Activated T-helper 2 cell treated with anti-CD3 and anti-CD28 coated beads, Interferon-gamma antibody, Interleukin-2, Interleukin-4, amounts not matched to agents 10 μg/mL and 5 μg/mL and 100 μg/mL, durations not matched to agents 14 hours and 24 hours and 36 hours (primary cell): ENCODE measurements around the gene PSMB8. TPM values are rescaled to one million over a fixed set of nuclear protein-coding genes. Genes with fewer than 3 reads are reported as not detected.

Experiments
- DNase-seq: peaks from one replicate; pipeline ENCODE4 v3.0.0; 2021; ENCODE audit warnings: low spot score
- H3K27ac Mint-ChIP-seq: one replicate; pipeline ENCODE4 v1.8.0; 2021; ENCODE audit warnings: mixed read lengths
- H3K27me3 Mint-ChIP-seq: one replicate; pipeline ENCODE4 v1.8.0; 2021; ENCODE audit warnings: low read depth, mixed read lengths
- H3K36me3 Mint-ChIP-seq: one replicate; pipeline ENCODE4 v1.8.0; 2021; ENCODE audit warnings: low read depth, mixed read lengths
- H3K4me1 Mint-ChIP-seq: one replicate; pipeline ENCODE4 v1.8.0; 2021; ENCODE audit warnings: low read depth, mixed read lengths
- H3K4me3 Mint-ChIP-seq: one replicate; pipeline ENCODE4 v1.8.0; 2021; ENCODE audit warnings: low read depth, mild to moderate bottlenecking, moderate library complexity, mixed read lengths
- H3K9me3 Mint-ChIP-seq: one replicate; pipeline ENCODE4 v1.8.0; 2021; ENCODE audit warnings: mixed read lengths
- intact Hi-C: fragments of 100-400 bp; cut with micrococcal nuclease; formaldehyde crosslinking; loops from one replicate; pipeline ENCODE4 v1.15.1; 2023
- total RNA-seq: library from RNA; stranded (reverse); gene quantifications from 2 replicates; pipeline ENCODE4 v1.2.3, GENCODE V29; 2022

The PSMB8 gene
- total RNA-seq, 1 donor from 2014 or later, result 352 TPM

- H3K27me3 Mint-ChIP-seq, result peaks cover 69% of the 10 kb centered on the region
- no peak overlapping the region for H3K27ac Mint-ChIP-seq
- intact Hi-C loops, result loop anchor here (5.0 to 10.0 kb wide), 2 partner anchors 112 to 545 kb away; no protein-coding TSS in a partner anchor
- peaks cover 10% of the 10 kb centered on the region for H3K4me1 Mint-ChIP-seq
- H3K9me3 Mint-ChIP-seq, result peaks cover 8% of the 10 kb centered on the region
- H3K4me3 Mint-ChIP-seq, result no peak overlapping the region
- DNase-seq, result no peak
- H3K36me3 Mint-ChIP-seq, result no peaks in the 10 kb centered on the region
These were observed 44.1 kb downstream of the PSMB8 start for GRCh38 chr6:32799740-32800139.

- no peaks in the 10 kb centered on the region for H3K36me3 Mint-ChIP-seq
- no peak overlapping the region for H3K27ac Mint-ChIP-seq
- intact Hi-C loops, result loop anchor here (5.0 to 10.0 kb wide), 2 partner anchors 112 to 544 kb away; no protein-coding TSS in a partner anchor
- peaks cover 15% of the 10 kb centered on the region for H3K4me1 Mint-ChIP-seq
- peaks cover 67% of the 10 kb centered on the region for H3K27me3 Mint-ChIP-seq
- no peak for DNase-seq
- H3K4me3 Mint-ChIP-seq, result no peak overlapping the region
- H3K9me3 Mint-ChIP-seq, result peaks cover 8% of the 10 kb centered on the region
These were observed 44.7 kb downstream of the PSMB8 start for GRCh38 chr6:32799168-32799567.

- H3K9me3 Mint-ChIP-seq, result peaks cover 8% of the 10 kb centered on the region
- no peaks in the 10 kb centered on the region for H3K36me3 Mint-ChIP-seq
- peaks cover 17% of the 10 kb centered on the region for H3K4me1 Mint-ChIP-seq
- intact Hi-C loops, result loop anchor here (1.0 to 10.0 kb wide), 3 partner anchors 110 to 542 kb away; no protein-coding TSS in a partner anchor
- DNase-seq, result peak; percentile 54
- H3K4me3 Mint-ChIP-seq, result peak overlapping the region; percentile 22
- peaks cover 55% of the 10 kb centered on the region for H3K27me3 Mint-ChIP-seq
- no peak overlapping the region for H3K27ac Mint-ChIP-seq
These were observed 46.7 kb downstream of the PSMB8 start for GRCh38 chr6:32796848-32797776.

- Mint-ChIP-seq H3K4me1 (peaks cover 17% of the 10 kb centered on the region), H3K36me3 (no peaks in the 10 kb centered on the region), H3K4me3 (no peak overlapping the region), H3K9me3 (peaks cover 8% of the 10 kb centered on the region), H3K27ac (no peak overlapping the region), H3K27me3 (peaks cover 51% of the 10 kb centered on the region)
- intact Hi-C loops, result loop anchor here (10.0 kb wide), 1 partner anchor 540 kb away; no protein-coding TSS in a partner anchor
- DNase-seq, result no peak
These were observed 49.3 kb downstream of the PSMB8 start for GRCh38 chr6:32794510-32794909.

- Mint-ChIP-seq H3K4me3 (no peak overlapping the region), H3K36me3 (no peaks in the 10 kb centered on the region), H3K4me1 (peaks cover 17% of the 10 kb centered on the region), H3K9me3 (no peaks in the 10 kb centered on the region), H3K27me3 (peaks cover 50% of the 10 kb centered on the region), H3K27ac (no peak overlapping the region)
- intact Hi-C loops, result loop anchor here (10.0 kb wide), 1 partner anchor 538 kb away; no protein-coding TSS in a partner anchor
- DNase-seq, result no peak
These were observed 50.9 kb downstream of the PSMB8 start for GRCh38 chr6:32792901-32793435.

Other genes starting within 250 kb of the PSMB8 start
- gene HLA-DQA1, start 206.6 kb downstream of the PSMB8 start, total RNA-seq, result 5.0 and 6.3 TPM in 2 replicates
- gene HLA-DQB1, start 177.4 kb downstream of the PSMB8 start, total RNA-seq, result 1.6 and 2.7 TPM in 2 replicates
- 1.0 and 1.7 TPM in 2 replicates for gene HLA-DQA2, start 102.7 kb downstream of the PSMB8 start, total RNA-seq
- 0.25 and 0.30 TPM in 2 replicates for gene HLA-DQB2, start 80.5 kb downstream of the PSMB8 start, total RNA-seq
- gene HLA-DOB, start 27.0 kb downstream of the PSMB8 start, total RNA-seq, result 3.1 and 3.6 TPM in 2 replicates
- gene TAP2, start 5.3 kb downstream of the PSMB8 start, total RNA-seq, result 142 and 162 TPM in 2 replicates
- 276 and 278 TPM in 2 replicates for gene TAP1, start 9.7 kb upstream of the PSMB8 start, total RNA-seq
- gene PSMB9, start 10.1 kb upstream of the PSMB8 start, total RNA-seq, result 262 and 265 TPM in 2 replicates
- 1.3 and 1.4 TPM in 2 replicates for gene HLA-DMB, start 97.0 kb upstream of the PSMB8 start, total RNA-seq
- 15.9 and 19.0 TPM in 2 replicates for gene HLA-DMA, start 109.0 kb upstream of the PSMB8 start, total RNA-seq
- gene BRD2, start 124.5 kb upstream of the PSMB8 start, total RNA-seq, result 295 and 306 TPM in 2 replicates
- gene HLA-DOA, start 165.5 kb upstream of the PSMB8 start, total RNA-seq, result 0.28 and 0.37 TPM in 2 replicates
- gene HLA-DPA1, start 229.6 kb upstream of the PSMB8 start, total RNA-seq, result 57.1 and 58.9 TPM in 2 replicates
- gene HLA-DPB1, start 231.9 kb upstream of the PSMB8 start, total RNA-seq, result 11.8 and 12.6 TPM in 2 replicates